Placental pericyte (primary cell): ENCODE data around the gene KRT25. TPM values are rescaled to one million over a fixed set of nuclear protein-coding genes. Genes with fewer than 3 reads are reported as not detected.

ENCODE experiments used
- total RNA-seq: library from RNA; depleted of rRNA; stranded (reverse); fragments of >200 nt; gene quantifications from 2 replicates; pipeline ENCODE4 v1.2.3, GENCODE V29; 2012

The KRT25 gene, protein sequence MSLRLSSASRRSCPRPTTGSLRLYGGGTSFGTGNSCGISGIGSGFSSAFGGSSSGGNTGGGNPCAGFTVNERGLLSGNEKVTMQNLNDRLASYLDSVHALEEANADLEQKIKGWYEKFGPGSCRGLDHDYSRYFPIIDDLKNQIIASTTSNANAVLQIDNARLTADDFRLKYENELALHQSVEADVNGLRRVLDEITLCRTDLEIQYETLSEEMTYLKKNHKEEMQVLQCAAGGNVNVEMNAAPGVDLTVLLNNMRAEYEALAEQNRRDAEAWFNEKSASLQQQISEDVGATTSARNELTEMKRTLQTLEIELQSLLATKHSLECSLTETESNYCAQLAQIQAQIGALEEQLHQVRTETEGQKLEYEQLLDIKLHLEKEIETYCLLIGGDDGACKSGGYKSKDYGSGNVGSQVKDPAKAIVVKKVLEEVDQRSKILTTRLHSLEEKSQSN
- not detected in 2 replicates for total RNA-seq

DNA sequence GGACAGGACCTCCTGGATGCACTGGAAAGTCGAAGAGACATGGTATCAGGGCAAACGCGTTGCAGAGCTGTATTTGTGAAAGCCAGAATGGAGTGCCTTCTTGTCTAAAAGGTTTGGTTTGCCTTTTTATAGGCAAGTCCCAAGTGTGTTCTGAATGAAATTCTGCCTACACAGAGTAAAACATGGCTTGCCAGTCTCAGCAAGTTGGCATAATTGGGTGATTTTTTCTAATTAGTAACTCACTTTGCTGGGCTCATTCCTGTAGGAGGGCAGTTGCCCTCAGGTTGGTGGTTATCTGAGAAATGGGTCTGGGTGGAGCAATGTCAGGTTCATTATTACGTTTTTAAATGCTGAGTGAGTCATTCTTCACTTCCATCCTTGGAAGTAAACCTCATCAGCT, at the start of gene KRT25:
Gene KRT25, minus strand, starts transcription at position 101 of the 400 bp plus-strand sequence. Its CDS starts 60 bp downstream, at position 41.

DNA sequence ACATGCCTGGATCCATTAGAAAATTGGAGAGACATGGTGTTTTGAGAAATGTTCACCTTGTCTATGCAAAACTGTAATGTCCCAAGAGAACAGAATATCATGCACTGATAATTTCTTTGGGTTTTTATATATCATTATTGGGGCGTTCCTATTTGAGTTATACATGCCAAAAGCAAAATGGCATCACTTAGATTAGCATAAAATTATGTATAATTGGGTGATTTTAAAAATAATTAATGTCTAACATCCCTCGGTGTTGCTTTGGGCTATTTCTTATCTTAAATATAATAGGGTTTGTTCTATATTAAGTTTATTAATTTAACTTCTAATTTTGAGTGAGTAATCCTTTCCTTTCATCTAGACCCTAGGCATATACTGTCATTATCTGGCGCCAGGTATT, 44.7 kb upstream of the KRT25 start, which contains the start of gene KRT28:
Gene KRT28, minus strand, starts transcription at position 101 of the 400 bp plus-strand sequence. Its CDS starts 66 bp downstream, at position 35.

DNA sequence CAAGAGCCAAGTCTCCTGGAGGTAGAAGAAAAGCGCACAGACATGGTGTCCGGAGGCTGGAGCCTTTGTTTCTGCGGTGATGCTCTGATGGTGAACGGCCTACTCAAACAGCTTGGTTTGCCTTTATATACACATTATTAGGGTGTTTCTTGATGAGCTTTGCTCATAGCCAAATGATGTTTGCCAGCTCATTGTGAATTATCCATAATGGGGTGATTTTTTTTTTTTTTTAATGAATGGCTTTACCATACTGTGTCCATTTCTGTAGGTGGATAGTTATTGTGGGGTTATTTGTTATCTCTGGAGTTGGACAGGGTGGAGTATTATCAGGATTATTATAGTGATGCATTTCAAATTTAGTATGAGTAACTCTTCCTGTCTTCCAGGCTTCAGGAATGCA, 27.3 kb upstream of the KRT25 start, which contains the start of gene KRT27:
Gene KRT27, minus strand, starts transcription at position 101 of the 400 bp plus-strand sequence. Its CDS starts 57 bp downstream, at position 44.

DNA sequence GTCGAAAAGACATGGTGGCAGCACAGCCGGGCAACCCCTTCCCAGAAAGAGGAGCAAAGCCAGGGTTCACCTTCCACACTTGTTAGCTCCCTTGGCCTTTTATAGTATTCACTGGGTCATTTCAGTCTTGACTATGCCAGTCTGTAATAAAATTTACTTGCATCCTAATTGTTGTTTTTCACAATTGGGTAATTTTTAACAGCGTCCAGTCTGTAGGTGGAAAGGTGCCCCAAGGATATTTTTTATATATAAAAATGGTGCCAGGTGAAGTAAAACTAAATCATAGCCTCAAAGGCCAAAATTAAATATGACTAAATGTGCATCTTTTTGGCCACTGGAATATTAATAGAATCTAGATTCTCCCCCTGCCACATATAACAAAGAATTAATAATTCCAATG, 17.0 kb upstream of the KRT25 start, which contains the start of gene KRT26:
Gene KRT26, minus strand, starts transcription at position 101 of the 400 bp plus-strand sequence. Its CDS starts 88 bp downstream, at position 13.

DNA sequence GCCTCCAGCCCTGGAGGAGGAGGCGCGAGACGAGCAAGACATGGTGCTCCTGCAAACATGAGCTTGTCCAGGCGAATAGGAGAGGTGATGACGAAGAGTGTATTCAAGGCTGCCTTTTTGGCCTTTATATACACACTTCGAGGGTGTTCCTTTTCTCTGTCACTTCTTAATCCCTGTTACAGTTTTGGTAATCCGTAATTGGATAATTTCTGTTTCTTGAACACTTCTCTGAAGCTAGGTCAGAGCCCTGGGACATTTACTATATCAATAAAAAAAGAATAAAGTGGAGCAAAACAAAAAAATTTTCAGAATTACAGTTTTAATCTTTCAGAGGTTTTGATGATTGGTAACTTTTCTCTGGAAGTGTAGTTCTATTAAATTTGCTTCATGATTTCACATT, 51.5 kb downstream of the KRT25 start, which contains the start of gene KRT24:
Gene KRT24, minus strand, starts transcription at position 101 of the 400 bp plus-strand sequence. Its CDS starts 59 bp downstream, at position 42.

Other genes starting within 250 kb of the KRT25 start
- gene CCR7, start 189.9 kb downstream of the KRT25 start, total RNA-seq = under 0.01 TPM in 1 of 2 replicates, not detected in the other
- 86.0 and 89.0 TPM in 2 replicates for gene SMARCE1, start 107.5 kb downstream of the KRT25 start, total RNA-seq
- gene KRT222, start 90.2 kb downstream of the KRT25 start, total RNA-seq = not detected in 2 replicates
- gene KRT24, start 51.6 kb downstream of the KRT25 start, total RNA-seq = 0.14 TPM in 1 of 2 replicates, not detected in the other
- gene KRT26, start 16.9 kb upstream of the KRT25 start, total RNA-seq = not detected in 2 replicates
- not detected in 2 replicates for gene KRT27, start 27.2 kb upstream of the KRT25 start, total RNA-seq
- gene KRT28, start 44.6 kb upstream of the KRT25 start, total RNA-seq = not detected in 2 replicates
- 3.1 and 3.5 TPM in 2 replicates for gene KRT10, start 67.3 kb upstream of the KRT25 start, total RNA-seq
- 0.43 TPM in 1 of 2 replicates, not detected in the other for gene KRT12, start 111.9 kb upstream of the KRT25 start, total RNA-seq
- gene KRT20, start 129.9 kb upstream of the KRT25 start, total RNA-seq = not detected in 2 replicates
- 0.22 TPM in 1 of 2 replicates, not detected in the other for gene KRT23, start 182.3 kb upstream of the KRT25 start, total RNA-seq
- 0.43 TPM in 1 of 2 replicates, not detected in the other for gene KRT39, start 211.6 kb upstream of the KRT25 start, total RNA-seq
- 0.14 TPM in 1 of 2 replicates, not detected in the other for gene KRT40, start 229.0 kb upstream of the KRT25 start, total RNA-seq
- not detected in 2 replicates for gene KRTAP3-3, start 238.8 kb upstream of the KRT25 start, total RNA-seq
- not detected in 2 replicates for gene KRTAP3-2, start 244.6 kb upstream of the KRT25 start, total RNA-seq